HG03108 (cell line): ENCODE data around the gene FBXO3.
"Not testable (repeated sequence)": the region's sequence is repeated elsewhere in the genome, so short reads cannot be mapped to it uniquely, and the experiment has no call there.

ENCODE experiments used
- ATAC-seq: cut with Tn5 transposase; IDR thresholded peaks from one replicate; pipeline ENCODE4 v1.9.1; 2021; ENCODE audit warnings: moderate library complexity; ENCODE audit not compliant: unreplicated experiment

FBXO3 gene

DNA sequence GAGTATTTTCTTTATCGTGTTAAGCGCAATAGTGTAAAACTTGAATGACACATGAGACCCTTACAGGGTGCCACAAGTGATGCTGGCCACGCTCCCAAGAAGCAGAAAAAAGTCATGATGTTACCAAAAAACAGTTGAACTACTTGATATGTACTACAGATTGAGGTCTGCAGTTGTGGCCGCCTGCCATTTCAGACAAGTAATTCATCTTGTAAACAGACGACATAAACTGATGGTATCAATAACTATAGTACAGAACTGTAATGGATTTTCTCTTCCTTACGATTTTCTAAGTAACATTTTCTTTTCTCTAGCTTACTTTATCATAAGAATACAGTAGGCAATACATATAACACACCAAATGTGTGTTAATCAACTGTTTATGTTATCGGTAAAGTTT is 43.6 kb downstream of the FBXO3 start:
- ATAC-seq, result no peak

DNA sequence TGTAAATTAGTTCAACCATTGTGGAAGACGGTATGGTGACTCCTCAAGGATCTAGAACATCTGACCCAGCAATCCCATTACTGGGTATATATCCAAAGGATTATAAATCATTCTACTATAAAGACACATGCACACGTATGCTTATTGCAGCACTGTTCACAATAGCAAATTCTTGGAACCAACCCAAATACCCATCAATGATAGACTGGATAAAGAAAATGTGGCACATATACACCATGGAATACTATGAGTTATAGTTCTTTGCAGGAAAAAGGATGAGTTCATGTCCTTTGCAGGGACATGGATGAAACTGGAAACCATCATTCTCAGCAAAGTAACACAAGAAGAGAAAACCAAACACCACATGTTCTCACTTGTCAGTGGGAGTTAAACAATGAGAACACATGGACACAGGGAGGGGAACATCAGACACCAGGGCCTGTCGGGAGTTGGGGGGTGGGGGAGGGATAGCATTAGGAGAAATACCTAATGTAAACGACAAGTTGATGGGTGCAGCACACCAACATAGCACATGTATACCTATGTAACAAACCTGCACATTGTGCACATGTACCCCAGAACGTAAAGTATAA is 45.2 kb downstream of the FBXO3 start:
- ATAC-seq, result not testable (repeated sequence)

DNA sequence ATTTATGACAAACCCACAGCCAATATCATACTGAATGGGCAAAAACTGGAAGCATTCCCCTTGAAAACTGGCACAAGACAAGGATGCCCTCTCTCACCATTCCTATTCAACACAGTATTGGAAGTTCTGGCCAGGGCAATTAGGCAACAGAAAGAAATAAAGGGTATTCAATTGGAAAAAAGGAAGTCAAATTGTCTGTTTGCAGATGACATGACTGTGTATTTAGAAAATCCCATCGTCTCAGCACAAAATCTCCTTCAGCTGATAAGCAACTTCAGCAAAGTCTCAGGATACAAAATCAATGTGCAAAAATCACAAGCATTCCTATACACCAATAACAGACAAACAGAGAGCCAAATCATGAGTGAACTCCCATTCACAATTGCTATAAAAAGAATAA is 46.8 kb downstream of the FBXO3 start:
- not testable (repeated sequence) for ATAC-seq

DNA sequence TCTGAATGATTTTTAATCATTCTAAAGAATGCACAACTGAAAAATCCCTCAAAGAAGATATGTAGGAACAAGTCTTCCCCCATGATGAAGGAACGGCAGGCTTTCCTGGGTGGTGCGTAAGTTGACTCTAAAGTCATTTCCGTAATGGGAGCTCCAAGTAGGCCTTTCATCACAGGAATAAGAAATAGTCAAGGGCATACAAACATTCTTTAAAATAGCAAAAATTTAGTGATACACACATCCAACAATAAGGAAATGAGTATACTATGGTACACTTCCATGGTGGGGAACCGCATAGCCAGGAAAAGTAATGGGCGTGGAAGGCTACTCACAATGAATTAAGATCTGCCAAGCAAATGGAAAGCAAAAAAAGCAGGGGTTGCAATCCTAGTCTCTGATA is 48.8 kb downstream of the FBXO3 start:
- no peak for ATAC-seq

DNA sequence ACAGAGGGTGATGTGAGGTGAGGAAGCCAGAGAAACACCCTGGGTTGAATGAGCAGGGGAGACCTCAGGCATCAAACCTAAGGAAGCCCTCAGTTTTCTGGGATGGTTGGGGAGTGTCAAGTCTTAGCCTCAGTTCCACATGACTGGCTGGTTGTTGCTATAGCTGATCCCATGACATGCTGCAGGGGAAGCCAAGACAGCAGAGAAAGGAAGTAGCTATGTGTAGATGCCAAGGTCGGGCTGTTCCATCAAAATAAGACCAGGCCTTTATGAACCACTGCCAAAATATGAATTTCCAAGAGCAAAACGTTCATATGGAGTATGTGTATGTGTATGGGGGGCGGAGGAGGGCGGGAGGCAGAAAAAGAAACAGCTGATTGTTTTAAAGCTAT is 49.7 kb downstream of the FBXO3 start:
- no peak for ATAC-seq

DNA sequence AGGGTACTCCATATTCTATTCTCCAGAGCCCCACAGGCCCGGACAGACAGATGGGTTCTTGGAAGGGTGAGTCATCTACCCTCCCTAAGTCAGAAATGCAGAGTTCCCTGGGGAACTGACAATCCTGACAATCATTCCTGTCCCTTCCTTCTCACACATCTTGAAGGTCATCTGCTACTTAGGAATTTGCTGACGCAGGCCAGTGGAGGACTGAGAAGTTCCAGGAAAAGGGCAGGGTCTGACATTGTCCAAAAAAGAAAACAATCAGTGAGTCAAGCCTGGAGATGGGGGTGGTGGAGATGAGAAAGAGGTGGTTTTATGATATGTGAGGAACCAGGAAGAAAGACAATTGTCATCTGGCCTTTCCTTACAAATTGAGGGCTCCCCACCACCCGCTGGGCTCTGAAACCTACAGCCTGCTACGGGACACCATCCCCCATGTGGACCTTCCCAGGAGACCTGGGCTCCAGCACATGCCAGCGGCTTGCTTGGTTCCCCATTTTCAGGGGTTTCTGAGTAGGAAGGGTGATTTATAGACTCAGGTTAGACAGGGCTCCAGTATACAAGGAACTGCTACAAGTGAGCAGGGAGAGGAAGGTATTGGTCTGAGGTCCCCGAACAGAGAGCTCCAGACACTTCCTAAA is 51.0 kb downstream of the FBXO3 start:
- no peak for ATAC-seq

DNA sequence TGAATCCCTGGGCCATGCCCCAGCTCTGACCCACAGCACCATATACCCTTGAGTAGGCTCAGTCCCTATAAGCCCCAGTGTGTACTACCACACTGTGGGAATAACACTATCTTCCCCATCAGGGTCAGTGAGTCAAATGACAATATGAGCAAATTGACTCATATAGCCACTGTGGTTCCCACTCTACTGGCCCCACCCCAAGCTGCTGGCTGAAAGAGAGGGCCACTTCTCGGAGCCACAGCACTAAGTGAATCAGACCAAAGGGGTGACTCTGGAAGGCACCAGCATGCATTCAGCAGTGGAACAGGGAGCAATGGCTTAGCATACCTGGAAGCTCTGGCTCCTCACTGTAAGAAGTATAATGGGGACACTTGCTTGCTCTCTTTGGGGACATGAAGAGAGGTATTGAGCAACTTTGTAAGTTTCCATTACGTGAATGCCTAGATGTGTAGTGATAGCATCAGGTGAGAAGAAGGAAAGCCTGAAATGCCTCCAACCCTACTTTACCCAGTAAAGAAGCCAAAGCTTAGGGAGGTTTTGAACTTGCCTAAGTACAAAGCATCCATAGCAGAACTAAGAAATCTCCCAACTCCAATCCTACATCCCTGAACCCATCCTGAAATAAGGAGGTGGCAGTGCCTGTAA is 51.6 kb downstream of the FBXO3 start:
- peak; percentile 56 for ATAC-seq

DNA sequence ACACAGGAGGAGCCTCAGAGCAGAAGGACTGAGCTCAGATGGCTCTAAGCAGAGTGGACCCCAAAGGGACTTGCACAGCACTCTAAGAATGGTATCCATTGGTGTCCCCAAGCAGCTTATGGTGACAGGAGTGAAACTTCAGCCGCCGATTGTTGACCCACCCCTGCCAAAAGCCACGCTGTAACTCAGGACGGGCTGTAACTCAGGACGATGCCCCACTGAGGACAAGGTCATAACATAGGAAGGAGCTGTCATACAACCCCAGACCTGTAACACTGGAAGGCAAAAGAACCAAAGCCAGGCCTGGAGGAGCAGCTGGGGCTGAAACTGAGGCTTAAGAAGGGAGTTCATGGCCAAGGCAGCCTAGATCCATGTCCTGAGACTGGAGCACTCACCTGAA is 52.3 kb downstream of the FBXO3 start:
- ATAC-seq, result no peak

DNA sequence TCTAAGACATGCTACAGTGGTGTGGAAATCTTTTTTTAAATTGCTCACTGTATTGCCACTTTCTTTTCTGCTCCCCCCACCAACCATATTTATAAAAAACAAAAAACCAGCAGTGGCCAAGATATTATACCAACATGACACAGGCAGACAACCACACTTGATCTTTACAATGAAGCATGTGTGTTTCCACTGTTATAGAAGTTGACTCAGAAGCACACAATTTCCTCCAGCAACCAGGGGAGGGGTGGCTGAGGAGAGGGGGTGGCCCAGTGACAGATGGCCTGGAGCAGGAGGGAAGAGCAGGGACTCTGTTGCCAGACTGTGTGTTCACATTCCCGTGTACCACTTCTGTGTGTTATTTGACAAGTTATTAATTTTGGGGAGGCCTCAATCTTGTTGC is 52.9 kb downstream of the FBXO3 start:
- no peak for ATAC-seq

DNA sequence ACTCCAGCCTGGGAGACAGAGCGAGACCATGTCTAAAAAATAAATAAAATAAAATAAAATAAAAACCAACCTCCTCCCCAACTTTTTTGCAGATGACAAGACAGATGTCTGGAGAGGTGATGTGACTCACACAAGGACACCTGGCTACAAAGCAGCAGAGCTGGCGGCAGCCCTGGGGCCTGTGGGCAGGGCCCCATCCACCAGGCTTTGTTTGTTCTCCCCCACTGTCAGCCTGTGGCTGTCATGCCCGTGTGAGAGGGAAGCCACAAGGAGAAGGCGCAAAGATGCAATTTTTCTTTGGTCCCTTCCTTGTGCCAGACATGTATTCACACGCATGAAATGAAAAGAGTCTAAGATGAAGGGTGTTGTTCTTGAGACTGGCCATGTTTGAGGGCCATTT is 54.7 kb downstream of the FBXO3 start:
- no peak for ATAC-seq

DNA sequence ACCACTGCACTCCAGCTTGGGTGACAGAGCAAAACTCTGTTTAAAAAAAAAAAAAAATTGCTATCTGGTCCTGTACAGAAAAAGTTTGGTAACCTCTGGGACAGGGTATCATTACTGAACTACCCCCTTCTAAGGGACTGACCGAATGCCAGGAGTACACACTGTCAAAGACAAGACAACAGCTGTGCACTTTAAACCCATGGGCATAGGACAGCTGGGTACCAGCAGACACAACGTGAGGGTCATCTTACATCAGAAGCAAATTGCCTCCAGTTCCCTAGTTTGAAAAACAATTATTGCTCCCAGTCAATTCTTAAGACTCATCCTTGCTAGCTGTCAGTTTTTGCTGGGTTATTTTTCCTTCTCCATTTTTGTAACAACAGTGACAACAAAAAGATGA is 55.9 kb downstream of the FBXO3 start:
- no peak for ATAC-seq

DNA sequence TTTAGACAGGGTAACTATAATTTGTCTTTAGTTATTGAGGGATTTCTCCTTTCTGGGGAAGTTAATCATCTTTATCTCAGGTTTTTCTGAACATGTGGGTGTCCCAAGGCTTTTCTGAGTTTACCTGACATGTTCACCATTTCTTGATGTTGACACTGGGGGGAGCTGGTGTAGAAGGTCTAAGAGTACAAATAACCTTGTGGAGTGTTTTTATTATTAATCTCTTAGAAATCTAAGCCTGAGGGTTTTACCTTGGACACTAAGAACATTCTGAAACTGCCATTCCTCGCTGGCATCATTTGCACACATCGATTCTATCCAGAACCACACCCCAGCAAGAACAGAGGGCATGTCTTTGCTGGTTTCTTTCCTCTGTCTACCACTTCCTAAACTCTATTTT is 58.1 kb downstream of the FBXO3 start:
- no peak for ATAC-seq

DNA sequence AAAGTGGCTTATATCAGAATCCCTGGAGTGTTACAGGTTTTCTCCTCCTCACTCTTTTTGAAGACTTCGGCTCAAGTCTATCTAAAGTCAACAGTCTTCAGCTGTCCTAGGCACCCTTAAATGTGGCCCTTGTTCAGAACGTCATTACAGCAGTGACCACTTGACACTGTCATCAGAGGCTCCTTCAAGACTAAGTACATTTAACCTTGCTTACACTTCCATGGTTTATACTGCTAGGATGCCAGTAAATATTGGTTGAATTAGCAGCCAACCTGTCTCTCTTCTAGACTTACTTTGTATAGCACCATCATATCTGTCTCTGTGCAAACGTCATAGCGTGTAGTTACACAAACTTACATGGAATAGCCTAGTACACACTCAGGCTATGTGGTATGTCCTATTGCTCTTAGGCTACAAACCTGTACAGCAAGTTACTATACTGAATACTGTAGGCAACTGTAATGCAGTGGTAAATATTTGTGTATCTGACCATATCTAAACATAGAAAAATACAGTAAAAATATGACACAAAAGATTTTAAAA is 60.4 kb downstream of the FBXO3 start:
- no peak for ATAC-seq

DNA sequence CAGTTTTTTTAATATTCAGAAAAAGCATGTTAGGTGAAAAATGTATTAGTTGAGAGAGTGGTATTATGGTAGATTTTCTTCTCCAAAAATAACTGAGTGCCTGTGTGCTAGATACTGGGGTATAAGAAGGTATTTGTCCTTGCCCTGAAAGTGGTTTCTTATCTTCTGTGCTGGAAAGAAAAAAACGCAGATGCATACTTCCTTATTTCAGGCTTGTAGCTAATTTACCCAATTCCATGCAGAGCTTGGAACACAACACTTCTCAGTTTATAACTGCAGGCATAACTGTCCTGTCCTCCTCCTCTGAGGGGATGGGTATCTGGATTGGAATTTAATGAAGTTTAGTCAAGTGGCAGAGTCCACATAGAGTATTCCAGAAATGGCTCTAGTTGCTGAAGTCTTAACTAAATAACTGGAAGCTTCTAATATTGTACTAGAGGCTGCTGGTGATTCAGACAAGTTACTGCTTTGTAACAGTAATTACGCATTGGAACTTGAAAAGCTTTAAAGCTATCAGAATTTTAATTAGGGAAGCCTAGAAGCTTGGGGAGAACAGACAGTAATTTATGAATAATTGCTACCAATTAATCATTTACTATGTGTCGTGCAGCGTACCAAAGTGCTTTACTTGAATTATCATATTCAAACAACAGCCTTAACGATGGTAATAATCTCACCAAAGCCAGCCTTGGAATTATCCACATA is 61.0 kb downstream of the FBXO3 start:
- ATAC-seq, result no peak

DNA sequence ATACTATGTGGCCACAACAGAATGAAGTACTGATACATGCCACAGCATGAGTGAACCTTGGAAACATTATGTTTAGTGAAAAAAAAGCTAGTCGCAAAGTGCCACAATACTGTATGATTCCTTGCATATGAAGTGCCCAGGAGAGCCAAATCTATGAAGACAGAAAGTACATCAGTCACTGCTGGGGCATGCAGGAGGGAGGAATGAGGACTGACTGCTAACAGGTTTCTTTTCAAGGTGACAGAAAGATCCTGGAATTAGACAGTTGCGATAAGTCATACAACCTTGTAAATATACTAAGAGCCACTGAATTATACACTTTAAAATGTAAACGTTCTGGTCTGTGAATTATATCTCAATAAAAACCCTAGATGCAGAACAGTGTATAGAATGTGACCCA is 61.9 kb downstream of the FBXO3 start:
- ATAC-seq, result no peak

DNA sequence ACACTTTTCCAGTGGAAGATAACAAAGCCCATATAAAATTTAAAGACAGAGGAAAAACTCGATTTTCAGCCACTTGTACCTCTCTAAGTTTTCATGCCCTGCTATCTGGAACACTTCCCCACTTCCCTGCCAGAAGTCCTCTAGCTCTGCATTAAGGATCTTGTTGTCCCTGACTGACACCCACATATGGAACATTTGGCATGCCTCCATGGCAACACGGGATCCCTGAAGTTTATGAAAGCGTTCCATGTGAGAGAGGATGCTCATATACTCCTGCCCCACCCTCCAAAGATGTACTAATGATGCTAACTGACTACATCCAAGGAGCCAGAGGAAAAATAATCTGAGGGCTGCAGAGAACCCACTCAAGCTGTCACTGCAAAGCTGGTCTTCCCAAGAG is 64.9 kb downstream of the FBXO3 start:
- no peak for ATAC-seq

DNA sequence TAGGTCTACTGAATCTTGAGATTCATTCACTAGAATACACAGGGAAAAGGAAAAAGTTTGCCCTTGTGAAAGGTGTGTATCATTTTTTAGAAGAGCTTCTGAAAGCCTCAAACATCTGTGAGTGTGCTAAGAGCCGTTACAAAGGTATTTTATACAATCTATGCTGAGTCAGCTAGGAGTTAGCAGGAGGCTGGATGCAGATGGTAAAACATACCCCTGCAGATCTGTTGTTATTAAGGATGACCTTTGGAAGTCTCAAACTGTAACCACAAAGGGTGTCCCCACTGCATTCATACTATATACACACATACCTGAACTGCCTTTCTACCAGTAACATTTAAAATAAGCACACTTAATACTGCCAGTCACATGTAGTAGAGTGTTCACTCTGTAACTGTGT is 65.3 kb downstream of the FBXO3 start:
- no peak for ATAC-seq

DNA sequence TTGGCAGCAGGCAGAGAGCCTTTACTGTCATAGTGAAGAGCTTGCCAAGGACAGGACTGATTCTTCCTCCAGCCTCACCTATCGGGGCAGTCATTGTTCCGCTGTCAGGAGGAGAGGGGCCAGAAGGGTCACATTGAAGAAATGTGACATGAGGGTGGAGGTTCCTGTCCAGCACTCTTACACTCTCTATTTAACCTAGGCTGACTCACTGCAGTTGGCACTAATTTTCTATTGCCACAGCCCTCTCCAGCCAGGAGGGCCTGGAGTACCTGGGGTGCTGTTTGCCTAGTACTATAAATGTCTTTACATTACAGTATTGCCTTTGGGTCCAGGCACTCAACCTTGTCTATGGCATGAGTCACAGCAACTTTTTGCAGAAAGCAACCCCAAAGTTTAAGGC is 66.5 kb downstream of the FBXO3 start:
- ATAC-seq, result not testable (repeated sequence)

DNA sequence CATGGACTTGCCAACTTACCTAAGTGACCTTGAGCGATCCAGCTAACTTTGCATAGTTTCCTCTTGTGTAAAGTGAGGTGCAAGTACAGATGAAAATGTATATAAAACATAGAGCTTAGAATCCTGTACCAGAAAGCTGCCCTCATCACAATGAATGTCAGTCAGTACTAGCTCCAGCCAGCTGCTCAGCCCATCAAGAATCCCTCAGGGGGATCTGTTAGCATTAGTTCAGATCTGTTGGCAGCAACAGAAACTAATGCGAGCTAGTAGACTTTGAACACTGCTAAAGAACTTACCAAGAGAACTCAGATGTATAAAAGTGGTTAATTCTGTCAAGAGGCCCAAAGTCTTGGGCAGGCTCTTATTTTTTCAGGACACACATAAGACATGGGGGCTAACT is 67.4 kb downstream of the FBXO3 start:
- no peak for ATAC-seq

DNA sequence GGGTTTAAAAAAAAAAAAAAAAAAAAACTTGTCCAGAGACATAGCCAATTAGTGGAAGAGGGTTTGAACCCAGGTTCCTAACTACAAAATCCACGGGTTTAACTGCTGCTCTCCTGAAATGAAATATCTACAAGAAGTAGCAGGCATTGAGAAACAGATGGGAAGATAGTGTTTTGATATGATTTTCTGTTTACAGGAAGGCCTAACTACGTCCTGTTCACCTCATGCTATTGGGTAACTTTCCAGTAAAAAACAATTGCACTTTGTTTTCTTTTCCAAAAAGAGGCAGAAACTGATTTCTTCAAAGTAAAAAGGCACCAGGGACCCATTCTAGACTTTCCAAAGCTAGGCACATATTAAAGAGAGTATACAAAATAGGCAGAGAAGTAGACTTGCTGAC is 67.8 kb downstream of the FBXO3 start:
- no peak for ATAC-seq

DNA sequence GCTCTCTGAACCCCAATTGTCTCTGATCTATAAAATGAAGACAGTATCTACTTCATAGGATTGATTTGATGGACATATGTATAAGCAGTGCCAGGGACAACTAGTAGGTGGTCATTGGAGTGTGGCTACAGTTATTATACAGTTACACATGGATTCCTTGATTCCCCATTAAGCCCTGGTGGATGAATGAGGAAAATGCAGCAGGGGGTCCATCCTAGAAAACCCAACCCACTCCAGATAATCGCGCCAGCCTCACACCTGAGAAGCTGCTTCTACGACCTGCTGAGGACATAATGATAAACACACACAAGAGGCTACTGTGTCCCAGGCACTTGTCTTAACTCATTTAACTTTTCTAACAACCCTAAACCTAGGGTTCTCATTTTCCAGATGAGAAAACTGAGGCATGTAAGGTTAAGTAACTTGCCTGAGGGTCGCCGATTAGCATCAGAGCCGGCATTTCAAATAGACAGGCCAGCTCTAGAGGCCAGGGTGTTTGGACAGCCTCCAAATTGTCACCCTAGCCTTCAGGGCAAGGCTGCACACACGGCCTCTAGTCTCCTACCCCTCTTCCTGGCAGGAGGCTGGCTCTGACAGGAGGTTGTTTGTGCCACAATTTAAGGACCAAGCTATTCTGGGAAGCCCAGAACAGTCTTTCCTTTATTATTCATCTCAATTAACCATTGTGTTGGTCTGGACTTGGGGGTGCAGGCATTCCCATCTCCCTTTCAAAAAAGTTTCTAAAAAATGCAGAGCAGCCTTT is 69.9 kb downstream of the FBXO3 start:
- ATAC-seq, result no peak
